GM23248 (cell line): ENCODE measurements around the gene FAM193B.

Experiments used
- EZH2 ChIP-seq: fragments of 200-600 bp; sonication (generic); IDR thresholded peaks from 2 replicates; pipeline ENCODE4 v1.6.1; 2018; ENCODE audit warnings: antibody characterized with exemption, mild to moderate bottlenecking; ENCODE audit not compliant: insufficient read depth, poor library complexity, severe bottlenecking
- EZH2phosphoT487 ChIP-seq: fragments of 200-600 bp; sonication (generic); IDR thresholded peaks from 2 replicates; pipeline ENCODE4 v1.6.1; 2018; ENCODE audit warnings: antibody characterized with exemption, moderate library complexity, mild to moderate bottlenecking, low read depth; ENCODE audit not compliant: insufficient read depth

DNA sequence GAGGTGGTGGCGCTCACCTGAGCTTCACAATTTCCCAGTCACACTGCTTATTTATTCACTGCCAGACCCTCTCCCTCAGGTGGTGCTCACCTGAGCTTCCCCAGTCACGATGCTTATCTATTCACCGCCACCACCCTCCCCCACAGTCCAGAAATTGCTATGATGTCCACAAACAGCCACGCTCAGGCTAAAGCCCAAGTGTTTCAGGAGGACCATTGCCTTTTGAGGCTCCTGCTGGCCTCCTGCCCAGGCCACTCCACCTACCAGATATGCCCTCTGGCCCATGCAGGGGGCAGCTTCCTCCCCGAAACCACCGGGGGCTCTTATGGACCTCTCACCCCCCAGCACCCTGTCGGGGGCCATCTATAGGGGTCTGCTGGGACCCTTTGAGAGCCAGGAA is 61.5 kb downstream of the FAM193B start:
- no peak for TF ChIP-seq EZH2
- TF ChIP-seq EZH2phosphoT487: no peak
